ENCODE results near the gene ATP5MC2.

The ATP5MC2 gene

DNA sequence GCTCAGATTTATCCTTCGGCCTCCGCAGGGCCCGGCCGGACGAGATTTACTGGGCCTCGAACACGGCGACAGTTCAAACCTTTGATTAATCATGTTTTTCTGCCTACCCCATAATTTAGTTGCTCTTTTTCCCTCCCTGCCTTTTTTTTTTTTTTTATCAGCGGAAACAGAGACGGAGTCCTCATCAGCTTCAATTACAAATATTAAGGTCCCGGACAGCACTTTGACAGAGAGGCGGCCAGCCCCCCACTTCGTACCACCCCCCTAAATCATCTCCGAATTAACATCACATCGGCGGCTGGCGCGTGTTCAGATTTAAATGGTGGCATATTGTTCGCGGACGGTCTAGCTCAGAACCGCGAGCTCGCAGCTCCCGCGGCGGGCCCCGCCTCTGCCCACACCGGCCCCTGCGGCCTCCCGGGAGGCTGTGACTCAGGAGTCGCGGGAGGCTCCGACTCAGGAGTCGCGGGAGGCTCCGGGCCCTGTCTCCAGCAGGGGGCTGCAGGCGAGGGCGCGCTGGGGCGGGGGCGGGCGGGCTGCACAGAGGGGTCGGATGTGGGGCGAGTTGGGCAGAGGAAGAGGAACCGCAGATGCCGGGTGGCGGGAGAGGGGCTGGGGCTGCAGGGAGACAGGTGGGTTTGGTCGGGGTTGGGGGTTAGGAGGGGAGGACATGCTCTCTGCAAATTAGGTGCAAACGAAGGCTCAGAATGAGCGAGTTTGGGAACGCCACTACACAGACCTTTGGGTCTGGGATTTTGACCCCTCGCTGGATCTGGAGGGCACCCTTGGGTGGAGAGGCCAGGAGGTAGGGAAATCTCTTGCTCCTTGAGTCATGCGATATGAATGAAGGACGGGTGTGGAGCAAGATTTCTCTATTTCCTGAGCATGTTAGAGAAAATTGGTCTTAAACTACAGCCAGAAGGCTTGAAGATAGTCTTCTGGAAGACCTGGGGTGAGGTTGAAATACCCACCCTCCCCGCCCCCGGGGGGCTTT lies 19.6 kb upstream of the ATP5MC2 start:
- peaks cover 0 to 3% (median 0%) of the 10 kb centered on the region in 5 experiments for H3K9me3 ChIP-seq (ENCODE audit: control extremely low read depth in 1 of 5, control insufficient read depth in 4 of 5, insufficient read depth in 2 of 5, low read depth in 1 of 5, low read length in 4 of 5)
- WGBS (ENCODE audit: insufficient coverage), result 2% methylated on average over 44 of the region's 57 CpGs
- POLR2A ChIA-PET, result interaction anchor here (0.6 kb wide), 3 partner anchors 25 to 153 kb away, joined by 3 read pairs; no protein-coding TSS in a partner anchor
- H3K4me3 ChIP-seq (ENCODE audit: control insufficient read depth in 1 of 7, extremely low read depth in 1 of 7, insufficient read depth in 4 of 7, low read depth in 2 of 7, low read length in 6 of 7), result peak overlapping the region in 4 of 7 experiments; percentile 19 to 57 (median 38)
- CTCF ChIA-PET, result interaction anchor here (0.9 to 7.6 kb wide), 3 partner anchors 10 to 50 kb away, joined by 4 to 124 read pairs (median 6); no protein-coding TSS in a partner anchor
- peak; percentile 64 to 77 (median 67) for DNase-seq
- H3K27ac ChIP-seq (ENCODE audit: insufficient read depth in 1 of 2, low read depth in 1 of 2, low read length in 2 of 2, poor library complexity in 1 of 2, severe bottlenecking in 2 of 2), result no peak overlapping the region
- H3K4me1 ChIP-seq (ENCODE audit: control extremely low read depth in 1 of 4, control insufficient read depth in 4 of 4, insufficient read depth in 4 of 4, low read length in 3 of 4), result peaks cover 0 to 27% (median 15%) of the 10 kb centered on the region in 4 experiments
- H3K27me3 ChIP-seq (replicated peaks in 2 of 5; ENCODE audit: control insufficient read depth in 4 of 5, insufficient read depth in 5 of 5, low read length in 4 of 5), result peaks cover 33 to 95% (median 48%) of the 10 kb centered on the region in 5 experiments
- H3K36me3 ChIP-seq (ENCODE audit: control insufficient read depth in 4 of 4, insufficient read depth in 4 of 4, low read length in 3 of 4), result no peaks in the 10 kb centered on the region

DNA sequence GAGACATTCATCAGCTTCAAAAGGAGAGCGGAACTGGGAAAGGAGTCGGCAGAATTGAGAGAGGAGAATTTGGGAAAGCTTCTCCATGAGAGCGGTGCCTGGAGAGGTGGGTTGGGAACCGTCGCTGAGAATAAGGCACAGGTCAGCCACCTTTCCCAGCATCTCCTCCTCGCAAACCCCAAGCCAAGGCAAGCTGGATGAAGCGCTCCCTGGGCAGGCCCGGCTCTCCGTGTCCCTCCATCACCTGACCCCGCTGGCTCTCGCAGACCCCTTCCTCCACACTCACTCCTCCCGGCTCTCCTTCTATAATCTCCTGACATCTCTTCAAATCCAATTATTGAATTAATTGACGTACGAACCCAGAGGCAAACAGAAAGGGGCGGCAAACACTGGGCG lies 18.9 kb upstream of the ATP5MC2 start:
- Histone ChIP-seq H3K9me3 (ENCODE audit: control extremely low read depth in 1 of 5, control insufficient read depth in 4 of 5, insufficient read depth in 2 of 5, low read depth in 1 of 5, low read length in 4 of 5) (peaks cover 0 to 3% (median 0%) of the 10 kb centered on the region in 5 experiments), H3K4me3 (ENCODE audit: control insufficient read depth in 1 of 7, extremely low read depth in 1 of 7, insufficient read depth in 4 of 7, low read depth in 2 of 7, low read length in 6 of 7) (peak overlapping the region in 4 of 7 experiments; percentile 19 to 57 (median 38)), H3K36me3 (ENCODE audit: control insufficient read depth in 4 of 4, insufficient read depth in 4 of 4, low read length in 3 of 4) (no peaks in the 10 kb centered on the region), H3K4me1 (ENCODE audit: control extremely low read depth in 1 of 4, control insufficient read depth in 4 of 4, insufficient read depth in 4 of 4, low read length in 3 of 4) (peaks cover 0 to 27% (median 15%) of the 10 kb centered on the region in 4 experiments), H3K27ac (ENCODE audit: insufficient read depth in 1 of 2, low read depth in 1 of 2, low read length in 2 of 2, poor library complexity in 1 of 2, severe bottlenecking in 2 of 2) (no peak overlapping the region), H3K27me3 (replicated peaks in 2 of 5; ENCODE audit: control insufficient read depth in 4 of 5, insufficient read depth in 5 of 5, low read length in 4 of 5) (peaks cover 33 to 92% (median 43%) of the 10 kb centered on the region in 5 experiments)
- DNase-seq, result no peak
- CTCF ChIA-PET, result interaction anchor here (0.9 to 7.6 kb wide), 3 partner anchors 9 to 50 kb away, joined by 4 to 124 read pairs (median 6); no protein-coding TSS in a partner anchor
- WGBS (ENCODE audit: insufficient coverage), result 7% methylated on average over 16 of the region's 16 CpGs
- POLR2A ChIA-PET, result interaction anchor here (0.6 kb wide), 2 partner anchors 25 to 34 kb away, joined by 3 read pairs; no protein-coding TSS in a partner anchor

DNA sequence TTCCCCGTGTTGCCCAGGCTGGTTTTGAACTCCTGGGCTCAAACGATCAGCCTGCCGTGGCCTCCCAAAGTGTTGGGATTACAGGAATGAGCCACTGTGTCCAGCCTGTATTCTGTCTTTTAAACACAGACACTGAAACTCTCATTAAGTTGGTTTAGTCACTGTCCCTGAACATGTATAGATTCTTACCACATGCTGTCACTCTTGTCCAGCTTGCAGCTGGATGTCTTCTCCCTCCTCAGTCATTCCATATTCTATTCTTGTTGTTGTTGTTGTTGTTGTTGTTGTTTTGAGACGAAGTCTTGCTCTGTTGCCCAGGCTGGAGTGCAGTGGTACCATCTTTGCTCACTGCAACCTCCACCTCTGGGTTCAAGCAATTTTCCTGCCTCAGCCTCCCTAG lies 12.3 kb upstream of the ATP5MC2 start:
- POLR2A ChIA-PET, result no interaction called here
- Histone ChIP-seq H3K36me3 (ENCODE audit: control insufficient read depth in 4 of 4, insufficient read depth in 4 of 4, low read length in 3 of 4) (no peaks in the 10 kb centered on the region), H3K4me1 (ENCODE audit: control extremely low read depth in 1 of 4, control insufficient read depth in 4 of 4, insufficient read depth in 4 of 4, low read length in 3 of 4) (no peaks in the 10 kb centered on the region), H3K9me3 (ENCODE audit: control extremely low read depth in 1 of 5, control insufficient read depth in 4 of 5, insufficient read depth in 2 of 5, low read depth in 1 of 5, low read length in 4 of 5) (peaks cover 0 to 3% (median 0%) of the 10 kb centered on the region in 5 experiments), H3K4me3 (ENCODE audit: control insufficient read depth in 1 of 7, extremely low read depth in 1 of 7, insufficient read depth in 4 of 7, low read depth in 2 of 7, low read length in 6 of 7) (no peak overlapping the region), H3K27ac (ENCODE audit: insufficient read depth in 1 of 2, low read depth in 1 of 2, low read length in 2 of 2, poor library complexity in 1 of 2, severe bottlenecking in 2 of 2) (no peak overlapping the region), H3K27me3 (replicated peaks in 2 of 5; ENCODE audit: control insufficient read depth in 4 of 5, insufficient read depth in 5 of 5, low read length in 4 of 5) (peaks cover 0 to 26% (median 4%) of the 10 kb centered on the region in 5 experiments)
- WGBS (ENCODE audit: insufficient coverage), result 83% methylated on average over 3 of the region's 4 CpGs
- CTCF ChIA-PET, result interaction anchor here (2.7 kb wide), 1 partner anchor 56 kb away, joined by 9 read pairs; no protein-coding TSS in a partner anchor
- DNase-seq, result no peak

DNA sequence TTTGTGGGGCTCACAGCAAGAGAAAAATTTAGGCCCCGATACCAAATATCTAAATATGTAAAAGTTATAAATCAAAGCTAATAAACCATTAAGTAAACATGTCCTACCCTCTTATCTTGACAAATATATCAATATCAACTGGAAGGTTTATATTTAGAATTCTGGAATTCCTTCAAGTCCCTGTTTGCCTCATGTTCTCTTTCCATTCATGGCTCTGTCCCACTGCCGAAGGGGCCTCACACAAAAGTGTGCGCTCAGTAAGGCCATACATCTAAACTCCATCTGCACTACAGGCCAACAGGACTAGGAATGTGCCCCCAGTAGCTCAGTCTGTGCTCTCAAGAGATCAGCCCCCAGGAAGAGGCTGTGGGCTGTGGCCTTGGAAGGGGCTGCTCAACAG lies 10.6 kb upstream of the ATP5MC2 start:
- no peaks in the 10 kb centered on the region for H3K4me1 ChIP-seq (ENCODE audit: control extremely low read depth in 1 of 4, control insufficient read depth in 4 of 4, insufficient read depth in 4 of 4, low read length in 3 of 4)
- no CpG with 5 or more reads among the region's 3 CpGs for WGBS (ENCODE audit: insufficient coverage)
- peaks cover 0 to 11% (median 2%) of the 10 kb centered on the region in 5 experiments for H3K27me3 ChIP-seq (replicated peaks in 2 of 5; ENCODE audit: control insufficient read depth in 4 of 5, insufficient read depth in 5 of 5, low read length in 4 of 5)
- no peaks in the 10 kb centered on the region for H3K36me3 ChIP-seq (ENCODE audit: control insufficient read depth in 4 of 4, insufficient read depth in 4 of 4, low read length in 3 of 4)
- ChIA-PET CTCF (interaction anchor here (1.4 to 2.0 kb wide), 6 partner anchors 9 to 143 kb away, joined by 3 to 8 read pairs (median 4); partner anchors contain the start of gene ATP5MC2), POLR2A (no interaction called here)
- H3K27ac ChIP-seq (ENCODE audit: insufficient read depth in 1 of 2, low read depth in 1 of 2, low read length in 2 of 2, poor library complexity in 1 of 2, severe bottlenecking in 2 of 2), result no peak overlapping the region
- no peak overlapping the region for H3K4me3 ChIP-seq (ENCODE audit: control insufficient read depth in 1 of 7, extremely low read depth in 1 of 7, insufficient read depth in 4 of 7, low read depth in 2 of 7, low read length in 6 of 7)
- no peak for DNase-seq
- no peaks in the 10 kb centered on the region for H3K9me3 ChIP-seq (ENCODE audit: control extremely low read depth in 1 of 5, control insufficient read depth in 4 of 5, insufficient read depth in 2 of 5, low read depth in 1 of 5, low read length in 4 of 5)

DNA sequence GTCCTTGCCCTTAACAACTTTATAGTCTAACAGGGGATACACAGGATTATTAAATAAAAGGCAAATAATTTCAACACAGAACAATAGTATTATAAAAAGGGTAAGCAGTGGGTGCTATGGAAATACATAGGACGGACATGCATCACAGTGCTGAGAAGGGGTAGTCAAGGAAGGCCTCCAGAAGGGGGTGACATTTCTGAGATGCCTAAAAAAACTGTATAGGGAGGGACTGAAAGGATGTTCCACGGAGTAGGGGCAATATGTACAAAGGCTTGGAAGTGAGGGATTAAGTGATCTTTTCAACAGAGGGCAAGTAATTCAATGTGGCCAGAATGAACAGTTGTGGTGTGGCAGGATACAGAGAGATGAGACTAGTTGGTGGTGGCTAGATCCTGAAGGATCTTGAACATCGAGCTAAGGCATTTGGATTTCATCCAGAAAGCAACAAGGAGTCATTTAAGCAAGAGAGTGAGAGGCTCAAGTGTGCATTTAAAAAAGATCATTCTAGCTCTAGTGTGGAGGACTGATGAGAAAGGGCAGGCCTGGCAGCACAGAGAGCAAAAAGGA lies 8.9 kb upstream of the ATP5MC2 start:
- H3K4me3 ChIP-seq (ENCODE audit: control insufficient read depth in 1 of 7, extremely low read depth in 1 of 7, insufficient read depth in 4 of 7, low read depth in 2 of 7, low read length in 6 of 7), result no peak overlapping the region
- H3K4me1 ChIP-seq (ENCODE audit: control extremely low read depth in 1 of 4, control insufficient read depth in 4 of 4, insufficient read depth in 4 of 4, low read length in 3 of 4), result no peaks in the 10 kb centered on the region
- CTCF ChIA-PET, result interaction anchor here (0.6 to 1.7 kb wide), 7 partner anchors 10 to 108 kb away, joined by 3 to 4 read pairs (median 3); no protein-coding TSS in a partner anchor
- H3K27me3 ChIP-seq (replicated peaks in 2 of 5; ENCODE audit: control insufficient read depth in 4 of 5, insufficient read depth in 5 of 5, low read length in 4 of 5), result peaks cover 0 to 2% (median 0%) of the 10 kb centered on the region in 5 experiments
- WGBS (ENCODE audit: insufficient coverage), result 94% methylated on average over 3 of the region's 3 CpGs
- no peaks in the 10 kb centered on the region for H3K9me3 ChIP-seq (ENCODE audit: control extremely low read depth in 1 of 5, control insufficient read depth in 4 of 5, insufficient read depth in 2 of 5, low read depth in 1 of 5, low read length in 4 of 5)
- no peak for DNase-seq
- no peaks in the 10 kb centered on the region for H3K36me3 ChIP-seq (ENCODE audit: control insufficient read depth in 4 of 4, insufficient read depth in 4 of 4, low read length in 3 of 4)
- POLR2A ChIA-PET, result no interaction called here
- H3K27ac ChIP-seq (ENCODE audit: insufficient read depth in 1 of 2, low read depth in 1 of 2, low read length in 2 of 2, poor library complexity in 1 of 2, severe bottlenecking in 2 of 2), result no peak overlapping the region

DNA sequence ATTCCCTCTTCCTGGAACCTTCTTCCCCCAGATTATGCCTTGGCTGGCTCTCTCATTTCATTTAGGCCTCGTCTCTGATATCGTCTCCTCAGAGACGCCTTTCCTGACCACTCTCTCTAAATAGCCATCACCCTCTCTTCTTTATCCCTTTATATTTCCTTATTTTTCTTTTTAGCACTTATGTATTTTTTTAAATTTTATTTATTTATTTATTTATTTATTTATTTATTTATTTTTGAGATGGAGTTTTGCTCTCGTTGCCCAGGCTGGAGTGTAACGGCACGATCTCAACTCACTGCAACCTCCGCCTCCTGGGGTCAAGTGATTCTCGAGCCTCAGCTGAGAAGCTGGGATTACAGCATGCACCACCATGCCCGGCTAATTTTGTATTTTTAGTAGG lies 8.1 kb upstream of the ATP5MC2 start:
- no peaks in the 10 kb centered on the region for H3K9me3 ChIP-seq (ENCODE audit: control extremely low read depth in 1 of 5, control insufficient read depth in 4 of 5, insufficient read depth in 2 of 5, low read depth in 1 of 5, low read length in 4 of 5)
- no peak overlapping the region for H3K27ac ChIP-seq (ENCODE audit: insufficient read depth in 1 of 2, low read depth in 1 of 2, low read length in 2 of 2, poor library complexity in 1 of 2, severe bottlenecking in 2 of 2)
- H3K36me3 ChIP-seq (ENCODE audit: control insufficient read depth in 4 of 4, insufficient read depth in 4 of 4, low read length in 3 of 4), result no peaks in the 10 kb centered on the region
- H3K4me3 ChIP-seq (ENCODE audit: control insufficient read depth in 1 of 7, extremely low read depth in 1 of 7, insufficient read depth in 4 of 7, low read depth in 2 of 7, low read length in 6 of 7), result no peak overlapping the region
- H3K4me1 ChIP-seq (ENCODE audit: control extremely low read depth in 1 of 4, control insufficient read depth in 4 of 4, insufficient read depth in 4 of 4, low read length in 3 of 4), result no peaks in the 10 kb centered on the region
- 100% methylated on average over 6 of the region's 9 CpGs for WGBS (ENCODE audit: insufficient coverage)
- ChIA-PET CTCF (interaction anchor here (1.7 kb wide), 1 partner anchor 62 kb away, joined by 3 read pairs; no protein-coding TSS in a partner anchor), POLR2A (interaction anchor here (0.8 kb wide), 1 partner anchor 12 kb away, joined by 3 read pairs; no protein-coding TSS in a partner anchor)
- peaks cover 0 to 5% (median 3%) of the 10 kb centered on the region in 5 experiments for H3K27me3 ChIP-seq (replicated peaks in 2 of 5; ENCODE audit: control insufficient read depth in 4 of 5, insufficient read depth in 5 of 5, low read length in 4 of 5)
- no peak for DNase-seq

Data from common myeloid progenitor, CD34-positive (primary cell).